ENCODE results near the gene CLRN2. TPM values are rescaled to one million over a fixed set of nuclear protein-coding genes. Genes with fewer than 3 reads are reported as not detected.
A peak's percentile ranks its signal among the peaks of the same experiment; 100 is the strongest.
"Not testable (repeated sequence)": the region's sequence is repeated elsewhere in the genome, so short reads cannot be mapped to it uniquely, and the experiment has no call there.

The CLRN2 gene
- polyA plus RNA-seq, 10 donors: not detected

- no peak for DNase-seq
These were observed 12.2 kb upstream of the CLRN2 start for GRCh38 chr4:17502756-17503155.

DNA sequence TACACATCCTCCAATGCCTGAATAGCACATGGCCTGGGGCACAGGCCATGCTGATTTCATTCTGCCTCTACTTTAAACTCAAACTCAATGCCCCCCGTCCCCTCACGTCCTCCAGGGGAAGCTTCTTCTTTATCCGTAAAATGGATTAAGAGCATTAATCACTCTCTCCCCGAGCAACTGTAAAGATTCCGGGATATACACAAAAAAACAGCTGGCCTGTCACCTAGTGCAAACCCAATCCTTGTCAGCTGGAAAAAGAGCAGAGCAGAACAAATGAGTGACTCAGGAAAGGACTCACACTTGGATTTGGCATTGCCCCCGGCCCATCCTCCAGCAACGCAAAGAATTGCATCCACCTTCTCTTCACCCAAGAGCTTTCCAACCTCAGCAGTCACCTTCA, 10.9 kb upstream of the CLRN2 start:
- no peak for DNase-seq

DNA sequence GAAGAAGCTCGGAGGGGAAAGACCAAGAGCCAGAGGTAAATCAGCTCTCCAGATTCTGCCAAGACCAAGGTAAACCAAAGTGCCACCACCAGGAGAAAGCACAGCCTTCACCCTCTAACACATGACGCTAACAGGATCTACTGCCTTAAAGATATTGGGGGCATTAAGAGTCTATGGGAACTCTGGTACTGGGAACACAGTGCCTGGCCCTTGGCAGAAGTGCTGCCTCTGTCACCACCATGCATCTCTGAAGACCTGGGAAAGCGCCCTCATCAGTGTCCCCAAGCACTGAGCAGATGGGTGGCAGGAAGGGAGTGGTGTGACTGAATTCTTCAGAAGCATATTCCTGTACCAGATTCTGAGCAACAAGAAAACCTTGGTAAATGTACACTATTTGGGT, 4.4 kb upstream of the CLRN2 start:
- DNase-seq: no peak

GRCh38 chr4:17511051-17511450, 3.9 kb upstream of the CLRN2 start:
- peak in 2 of 3 donors; percentile 22 to 55 for DNase-seq

GRCh38 chr4:17511509-17511949, 3.4 kb upstream of the CLRN2 start:
- peak; percentile 29 to 74 (median 42) for DNase-seq

GRCh38 chr4:17511950-17512795, 2.8 kb upstream of the CLRN2 start, which contains the start of gene QDPR:
Gene QDPR (minus strand): TSS chr4:17512090. CDS start chr4:17512054, 36 bp downstream.
- peak; percentile 71 to 80 (median 74) for DNase-seq

DNA sequence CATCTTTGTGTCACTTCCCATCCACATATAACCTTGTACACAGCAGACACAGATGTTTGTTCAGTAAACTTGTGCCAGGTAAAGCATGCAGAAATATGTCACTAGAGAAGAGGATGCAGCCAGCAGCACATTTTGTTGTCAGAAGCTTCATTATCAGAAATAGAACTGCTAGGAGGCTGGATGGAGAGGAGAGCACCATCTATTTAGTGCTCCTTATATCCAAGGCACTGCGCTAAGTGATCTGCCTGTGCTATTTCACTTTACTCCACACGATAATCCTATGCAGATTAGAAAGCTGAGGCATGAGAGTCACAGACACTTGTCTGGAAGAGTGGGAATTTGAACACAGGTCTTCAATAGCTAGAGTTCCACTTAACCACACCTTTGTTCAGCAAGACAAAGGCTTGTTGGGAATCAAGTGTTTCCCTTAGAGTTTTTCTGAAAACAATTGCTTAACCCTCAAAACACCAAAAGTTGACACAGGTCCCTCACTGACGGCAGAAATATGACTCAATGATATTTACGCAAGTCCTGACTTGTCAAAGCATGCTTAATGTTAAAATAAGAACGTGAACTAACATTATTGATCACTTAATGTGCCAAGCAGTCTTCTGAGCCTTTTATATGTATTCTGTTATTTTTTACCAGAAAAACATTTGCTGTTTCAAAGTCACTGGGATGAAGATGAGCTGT, 1.8 kb upstream of the CLRN2 start:
- no peak for DNase-seq

- no peak for DNase-seq
These were observed 761 bp downstream of the CLRN2 start for GRCh38 chr4:17515445-17516407.

- no peak for DNase-seq
These were observed 2.0 kb downstream of the CLRN2 start for GRCh38 chr4:17516980-17517379.

DNA sequence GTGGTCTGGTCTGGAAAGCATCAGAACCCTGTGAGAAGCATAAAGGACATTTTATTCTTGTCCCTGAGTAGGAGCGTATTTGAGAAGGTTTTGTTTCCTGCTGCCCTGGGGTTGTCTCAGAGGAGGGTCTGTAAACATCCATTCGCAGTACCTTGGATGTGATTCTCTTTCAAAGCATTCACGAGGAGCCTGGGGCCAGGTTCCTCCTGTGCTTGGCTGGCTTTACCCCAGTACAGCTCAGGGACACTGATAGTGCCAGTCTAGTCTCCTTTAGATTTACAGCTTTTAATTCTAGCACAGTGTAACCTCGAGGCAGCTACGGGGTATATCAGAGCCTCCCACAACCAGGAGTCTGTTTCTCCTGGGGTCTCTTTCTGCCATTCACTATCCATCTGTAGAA, 2.7 kb downstream of the CLRN2 start:
- DNase-seq: no peak

GRCh38 chr4:17521595-17521994, 6.6 kb downstream of the CLRN2 start:
- DNase-seq: no peak

GRCh38 chr4:17523662-17524061, 8.7 kb downstream of the CLRN2 start:
- DNase-seq: no peak

DNA sequence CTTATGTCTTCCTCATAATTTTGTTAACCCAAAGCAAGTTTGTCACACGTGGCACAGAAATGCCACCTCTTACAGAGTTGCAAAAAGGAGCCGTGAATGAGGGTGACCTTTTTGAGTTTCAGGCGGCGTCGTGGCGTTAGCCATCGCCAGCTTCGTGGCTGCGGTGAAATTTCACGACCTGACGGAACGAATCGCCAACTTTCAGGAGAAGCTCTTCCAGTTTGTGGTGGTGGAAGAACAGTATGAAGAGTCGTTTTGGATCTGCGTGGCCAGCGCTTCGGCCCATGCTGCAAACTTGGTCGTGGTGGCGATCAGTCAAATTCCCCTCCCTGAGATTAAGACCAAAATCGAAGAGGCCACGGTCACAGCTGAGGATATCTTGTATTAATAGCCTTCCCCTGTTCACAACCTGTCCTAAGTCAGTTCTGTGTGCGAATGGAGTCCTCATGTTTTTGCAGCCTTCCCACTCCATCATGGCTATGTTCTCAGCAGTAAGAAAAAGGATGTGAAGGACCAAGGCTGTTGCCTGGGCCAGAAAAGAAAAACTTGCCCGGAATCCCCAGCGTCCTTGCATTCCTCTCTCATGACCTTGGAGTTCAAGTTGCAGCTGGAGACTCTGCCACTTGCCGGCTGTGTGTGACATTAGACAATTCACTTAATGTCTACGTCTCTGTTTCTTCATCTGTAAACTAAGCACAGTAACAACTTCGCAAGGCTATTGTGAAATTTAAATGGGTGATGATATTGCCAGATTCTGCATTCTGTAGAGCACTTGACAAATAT, 11.9 kb downstream of the CLRN2 start:
- no peak for DNase-seq

- DNase-seq: no peak
These were observed 13.7 kb downstream of the CLRN2 start for GRCh38 chr4:17528551-17529165.

DNA sequence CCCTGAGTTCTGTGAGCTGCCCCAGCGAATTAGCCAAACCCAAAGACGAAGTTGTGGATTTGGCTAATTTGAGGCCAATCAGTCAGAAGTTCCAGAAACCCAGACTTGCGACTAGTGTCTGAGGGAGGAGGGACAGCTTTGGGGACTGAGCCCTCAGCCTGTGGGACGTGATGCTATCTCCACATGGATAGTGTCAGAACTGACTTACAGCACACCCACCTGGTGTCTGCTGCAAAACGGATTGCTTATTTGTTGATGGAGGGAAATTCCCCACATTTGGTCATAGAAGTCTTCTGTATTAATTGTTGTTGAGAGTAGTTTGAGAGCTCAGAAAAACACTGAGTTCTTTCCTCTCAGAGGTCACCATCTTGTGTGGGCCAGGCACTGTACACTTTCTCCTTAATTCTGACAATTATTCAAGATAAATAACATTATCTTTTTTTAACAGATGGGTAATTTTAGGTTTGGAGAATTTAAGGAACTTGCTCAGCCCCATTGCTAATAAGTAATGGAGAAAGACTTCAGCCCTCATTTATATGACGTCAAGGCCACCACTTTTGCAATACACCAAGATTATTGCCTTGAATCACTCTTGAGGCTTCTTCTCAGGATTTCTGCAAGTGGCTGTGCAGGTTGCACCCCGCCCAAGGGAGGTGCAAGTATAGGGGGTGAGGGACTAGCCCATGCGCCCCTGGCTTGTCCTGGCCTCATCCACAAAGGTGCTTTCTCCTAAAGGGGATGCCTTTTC, 16.7 kb downstream of the CLRN2 start:
- no peak for DNase-seq

GRCh38 chr4:17534705-17535104, 19.7 kb downstream of the CLRN2 start:
- DNase-seq: no peak

DNA sequence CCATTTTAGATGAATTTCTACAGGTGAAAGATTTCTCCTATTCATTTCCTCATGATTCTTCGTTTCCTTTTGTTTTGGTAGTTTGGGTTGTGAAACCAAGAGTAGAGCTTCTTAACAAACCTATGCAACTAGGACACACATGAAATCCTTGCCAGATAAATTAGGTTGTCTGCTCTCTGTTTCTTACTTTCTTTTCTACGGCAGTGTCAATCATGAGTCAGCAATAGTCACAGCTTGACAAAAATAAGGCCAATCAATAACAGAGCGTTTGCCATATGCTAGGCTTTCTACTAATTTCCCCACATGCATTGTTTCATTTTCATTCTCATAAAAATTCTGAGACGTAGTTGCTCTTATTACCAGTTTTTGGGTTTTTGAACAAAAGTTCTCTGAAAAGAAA, 20.3 kb downstream of the CLRN2 start:
- no peak for DNase-seq

- DNase-seq: no peak
These were observed 20.9 kb downstream of the CLRN2 start for GRCh38 chr4:17535906-17536305.

GRCh38 chr4:17537060-17537459, 22.1 kb downstream of the CLRN2 start:
- not testable (repeated sequence) for DNase-seq

- peak in 1 of 3 donors; percentile 18 for DNase-seq
These were observed 29.2 kb downstream of the CLRN2 start for GRCh38 chr4:17544205-17544604.
